Skeletal muscle cell (primary cell): Measurements from ENCODE around the gene HSPA1A.
"Not testable (repeated sequence)": the region's sequence is repeated elsewhere in the genome, so short reads cannot be mapped to it uniquely, and the experiment has no call there.

Experiments used
- DNase-seq: peaks from one replicate; pipeline ENCODE4 v3.0.0-alpha.2; 2010; ENCODE audit warnings: low read depth
- H3K4me3 ChIP-seq: 2 replicates; pipeline ENCODE4 v1.5.1; 2011; ENCODE audit warnings: low read depth, mild to moderate bottlenecking, control low read depth, low read length, moderate library complexity

Gene HSPA1A

DNA sequence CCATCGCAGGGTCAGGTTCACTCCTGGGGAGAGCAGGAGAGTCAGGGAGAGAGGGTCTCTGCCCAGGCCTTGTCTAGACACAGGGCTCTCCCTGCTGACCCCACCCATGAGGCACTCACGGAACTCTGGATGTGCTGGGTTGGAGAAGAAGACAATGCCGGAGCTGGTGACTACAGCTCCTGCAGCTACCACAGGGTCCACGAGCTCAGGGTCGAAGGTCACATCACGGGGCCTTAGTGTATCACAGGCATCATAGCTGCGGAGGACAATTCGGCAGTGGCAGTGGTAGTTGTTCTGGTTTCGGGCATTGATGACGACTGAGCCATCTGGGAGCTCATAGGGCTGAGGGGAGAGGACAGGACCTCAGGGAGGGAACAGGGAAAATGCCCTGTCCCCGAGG lies 44.6 kb downstream of the HSPA1A start:
- no peak for DNase-seq
- H3K4me3 ChIP-seq = no peak overlapping the region

DNA sequence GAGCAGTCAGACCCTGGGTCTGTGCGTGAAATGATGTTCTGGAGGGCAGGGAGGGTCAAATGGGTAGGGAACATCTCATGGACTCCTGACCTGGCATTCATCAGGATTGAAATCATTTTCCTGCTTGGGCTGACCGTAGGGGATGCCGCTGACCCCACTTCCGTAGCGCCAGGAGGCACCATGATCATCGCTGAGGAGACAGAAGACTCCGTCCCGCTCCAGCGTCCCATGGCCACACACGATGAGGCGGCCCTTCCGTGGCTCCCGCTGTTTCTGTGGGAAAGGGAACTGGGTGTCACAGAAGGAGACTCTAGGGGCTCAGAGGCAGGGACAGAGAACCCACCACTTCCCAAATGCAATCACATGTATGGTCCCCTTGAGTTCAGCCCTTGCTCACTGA lies 45.0 kb downstream of the HSPA1A start:
- no peak for DNase-seq
- H3K4me3 ChIP-seq = no peak overlapping the region

DNA sequence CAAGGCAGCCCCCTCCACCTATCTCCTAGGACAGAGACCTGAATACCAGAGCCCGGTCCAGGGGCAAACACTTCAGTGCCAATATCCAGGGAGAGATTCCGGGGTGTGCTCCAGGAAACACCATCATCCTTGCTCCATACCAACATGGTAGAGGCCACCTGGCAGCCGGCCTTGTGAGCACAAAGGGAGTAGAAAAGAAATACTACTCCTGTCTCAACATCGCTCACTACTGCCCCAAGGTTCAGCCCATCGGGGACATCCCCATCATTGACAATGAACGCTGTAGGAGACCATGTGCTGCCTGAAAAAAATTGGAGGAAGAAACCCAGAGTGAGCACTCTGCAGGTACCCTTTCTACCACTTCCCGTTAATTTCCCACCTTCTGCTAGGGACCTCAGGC lies 45.8 kb downstream of the HSPA1A start:
- H3K4me3 ChIP-seq = no peak overlapping the region
- no peak for DNase-seq

DNA sequence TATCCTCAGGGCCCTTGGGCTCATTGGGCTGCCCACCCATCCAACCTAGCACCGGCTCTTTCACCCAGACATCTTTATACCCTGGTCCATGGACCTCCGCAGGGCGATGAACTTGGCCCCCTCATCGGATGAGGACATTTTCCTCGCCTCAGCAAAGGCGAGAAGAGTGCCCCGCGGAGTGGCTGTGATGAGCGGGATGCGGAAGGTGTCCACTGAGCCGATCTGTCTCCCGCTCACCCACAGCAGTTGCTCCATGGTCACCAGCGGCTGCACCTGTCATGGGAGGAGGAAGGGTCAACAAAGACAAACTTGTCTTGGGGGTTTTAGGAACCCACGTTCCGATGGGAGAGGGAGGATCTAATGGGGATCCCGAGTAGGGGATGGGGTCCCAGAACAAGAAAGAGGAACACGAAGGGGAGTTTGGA lies 46.6 kb downstream of the HSPA1A start:
- H3K4me3 ChIP-seq = peak overlapping the region; percentile 75
- DNase-seq = no peak

DNA sequence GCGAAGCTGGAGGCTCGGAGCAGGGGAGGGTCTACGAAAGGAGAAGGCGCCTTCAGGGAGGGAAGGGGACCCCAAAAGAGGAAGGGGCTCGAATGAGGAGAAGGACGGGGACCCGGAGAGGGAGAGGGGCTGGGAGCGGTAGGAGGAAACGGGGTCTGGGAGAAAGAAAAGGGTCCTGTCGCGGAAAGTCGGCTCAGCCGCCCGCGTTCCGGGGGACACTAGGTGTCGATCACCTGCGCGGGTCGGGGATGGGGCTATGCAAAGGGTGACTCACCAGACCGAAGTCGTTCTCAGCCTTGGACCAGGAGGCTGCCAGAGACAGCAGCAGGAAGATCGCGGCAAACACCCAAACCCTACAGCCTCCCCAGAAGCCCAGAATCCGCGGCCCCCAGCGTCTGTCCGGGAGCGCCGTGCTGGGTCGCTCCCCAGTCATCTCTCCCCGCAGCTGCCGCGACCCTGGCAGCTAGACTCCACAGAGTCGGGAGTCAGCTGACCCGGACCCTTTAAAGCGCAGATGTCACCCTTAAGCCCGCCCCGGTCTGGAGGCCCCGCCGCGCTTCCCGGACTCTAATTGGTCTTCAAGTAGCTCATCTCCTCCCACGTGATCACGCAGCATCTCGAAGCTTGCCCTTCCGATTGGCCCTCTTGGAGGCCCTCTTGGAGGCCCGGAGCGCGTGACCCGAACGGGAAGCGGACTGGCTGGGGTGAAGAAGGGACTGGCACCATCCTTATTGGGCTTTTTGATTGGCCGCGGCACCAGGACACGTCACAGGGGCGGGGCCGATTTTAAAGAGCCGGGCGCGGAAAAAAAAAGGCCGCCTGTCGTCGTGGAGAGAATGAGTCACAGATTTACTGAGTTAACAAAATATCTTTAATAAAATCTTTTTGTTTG lies 47.2 kb downstream of the HSPA1A start, which contains the start of gene NEU1:
TSS of gene NEU1 (minus strand) at position 478 of the 892 bp plus-strand sequence. CDS start at position 433, 45 bp downstream.
- H3K4me3 ChIP-seq = peak within 1 kb of the TSS; percentile 75
- DNase-seq = peak; percentile 100

DNA sequence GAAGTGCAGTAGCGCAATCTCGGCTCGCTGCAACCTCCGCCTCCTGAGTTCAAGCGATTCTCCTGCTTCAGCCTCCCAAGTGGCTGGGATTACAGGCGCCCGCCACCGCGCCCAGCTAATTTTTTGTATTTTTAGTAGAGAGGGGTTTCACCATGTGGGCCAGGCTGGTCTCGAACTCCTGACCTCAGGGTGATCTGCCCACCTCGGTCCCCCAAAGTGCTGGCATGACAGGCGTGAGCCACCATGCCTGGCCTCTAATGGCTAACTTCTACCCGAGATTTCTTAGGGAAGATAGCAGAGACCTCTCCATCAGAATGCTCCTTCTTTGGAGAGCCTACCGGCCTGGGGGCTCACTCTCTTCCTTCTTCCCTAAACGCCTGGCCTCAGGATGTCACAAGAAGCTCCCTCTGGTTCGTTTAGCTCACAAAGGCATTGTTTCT lies 48.8 kb downstream of the HSPA1A start:
- DNase-seq = not testable (repeated sequence)
- peak overlapping the region; percentile 68 for H3K4me3 ChIP-seq

DNA sequence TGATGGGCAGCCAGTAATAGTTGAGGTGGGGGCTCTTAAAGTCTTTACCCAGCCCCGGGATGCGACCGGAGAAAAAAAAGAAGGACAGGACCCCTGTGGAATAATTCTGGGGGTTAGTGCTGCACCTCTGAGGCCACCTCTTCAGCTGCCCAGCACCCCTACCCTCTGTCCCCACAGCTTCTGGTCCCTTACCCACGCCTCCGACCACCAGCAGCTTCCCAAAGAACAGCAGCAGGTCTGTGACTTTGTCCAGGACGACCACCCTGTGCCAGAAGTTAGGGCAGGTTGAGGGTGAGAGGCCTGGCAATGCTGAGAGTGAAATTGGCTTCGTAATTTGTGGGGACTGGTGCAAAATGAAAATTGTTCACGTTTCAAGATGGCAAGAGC lies 49.5 kb downstream of the HSPA1A start:
- no peak overlapping the region for H3K4me3 ChIP-seq

DNA sequence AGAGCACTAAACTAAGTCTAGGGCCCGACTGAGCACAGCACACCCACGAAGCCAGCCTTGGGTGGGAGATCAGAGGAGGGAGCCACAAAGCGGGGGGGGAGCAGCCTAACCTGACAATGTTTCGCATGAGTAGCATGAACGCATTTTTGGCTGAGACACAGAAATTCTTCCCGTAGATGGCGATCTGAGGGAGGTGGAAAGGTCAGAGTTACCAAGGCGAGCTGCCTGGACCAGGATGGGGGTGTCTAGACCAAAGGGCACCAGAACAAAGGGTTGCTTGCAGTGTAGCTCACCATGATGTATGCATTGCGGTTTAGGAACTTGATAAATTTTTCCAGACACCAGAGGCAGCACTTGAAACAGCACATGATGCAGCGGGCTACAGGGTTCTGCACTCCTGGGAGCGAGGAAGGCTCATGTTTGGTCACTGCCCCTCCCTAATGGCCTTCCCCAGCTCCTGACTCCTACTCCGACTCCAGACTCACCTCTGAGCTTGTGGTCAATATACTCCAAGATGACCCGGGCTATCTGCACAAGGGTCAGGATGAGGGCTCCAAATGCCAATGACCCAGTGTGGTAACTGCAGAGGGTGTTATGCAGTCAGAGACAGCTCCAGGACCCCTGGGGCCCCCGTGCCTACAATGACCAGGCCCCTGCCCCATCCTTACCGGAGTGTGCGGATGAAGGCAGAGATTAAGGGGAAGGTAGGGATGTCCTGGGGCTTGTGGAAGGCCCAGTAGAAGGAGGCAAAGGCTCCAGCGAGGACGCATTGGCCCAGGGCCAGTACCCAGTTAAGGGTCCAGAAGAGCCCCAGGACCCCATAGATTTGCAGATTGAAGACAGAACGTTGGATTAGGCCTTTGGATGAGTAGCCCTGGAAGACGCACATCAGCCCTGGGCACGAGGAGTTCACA lies 50.1 kb downstream of the HSPA1A start:
- DNase-seq = no peak
- no peak overlapping the region for H3K4me3 ChIP-seq

More for the DNA sequence above, 49.5 kb downstream of the HSPA1A start:
- no peak for DNase-seq
